Gastrocnemius medialis (tissue), 4 donors: ENCODE data around the gene MS4A1. TPM values are rescaled to one million over a fixed set of nuclear protein-coding genes. Genes with fewer than 3 reads are reported as not detected.
"Not testable (repeated sequence)": the region's sequence is repeated elsewhere in the genome, so short reads cannot be mapped to it uniquely, and the experiment has no call there.

Experiments
- ATAC-seq, 2 donors: fragments of 150-250 bp; one replicate each; pipeline ENCODE4 v1.9.1; 2016
- DNase-seq, 2 donors: peaks; one replicate each; pipeline ENCODE4 v3.0.0-alpha.2; 2019
- H3K27ac ChIP-seq, 4 donors: fragments of 200-600 bp; sonication (generic); 1 replicate in 1 of 4; 2 replicates in 3 of 4; pipeline ENCODE4 v1.5.1; 2016 to 2018; ENCODE audit warnings: mild to moderate bottlenecking in 2 of 4, moderate library complexity in 1 of 4
- H3K27me3 ChIP-seq, 3 donors: fragments of 200-600 bp; sonication (generic) in 2 of 3; 1 replicate in 1 of 3; 2 replicates in 2 of 3; pipeline versions ENCODE4 v1.5.1 to v1.6.0; 2016 to 2019; ENCODE audit warnings: mild to moderate bottlenecking in 1 of 3, moderate library complexity in 1 of 3
- H3K36me3 ChIP-seq, 2 donors: fragments of 200-600 bp; sonication (generic) in 1 of 2; one replicate each; pipeline ENCODE4 v1.5.1; 2017 to 2018
- H3K4me1 ChIP-seq, 2 donors: fragments of 200-600 bp; sonication (generic) in 1 of 2; one replicate each; pipeline ENCODE4 v1.5.1; 2016 to 2017; ENCODE audit warnings: mild to moderate bottlenecking in 2 of 2
- H3K4me3 ChIP-seq, 4 donors: fragments of 200-600 bp; sonication (generic) in 3 of 4; 1 replicate in 1 of 4; 2 replicates in 3 of 4; pipeline ENCODE4 v1.5.1; 2016 to 2019; ENCODE audit warnings: mild to moderate bottlenecking in 2 of 4
- H3K9me3 ChIP-seq, 3 donors: fragments of 200-600 bp; sonication (generic) in 2 of 3; 1 replicate in 1 of 3; 2 replicates in 2 of 3; pipeline ENCODE4 v1.5.1; 2016 to 2019
- POLR2A ChIP-seq, 2 donors: fragments of 450-650 bp; IDR thresholded peaks; one replicate each; pipeline ENCODE4 v1.6.1; 2017; ENCODE audit warnings: antibody characterized with exemption in 2 of 2, mild to moderate bottlenecking in 2 of 2, moderate library complexity in 2 of 2
- in situ Hi-C, 4 donors: fragments of 200-750 bp; cut with MboI; loops; one replicate each; pipeline versions ENCODE4 v1.15.0 to v1.8.0; 2017; ENCODE audit warnings: low sequenced_read_pairs in 4 of 4
- intact Hi-C: fragments of 100-400 bp; cut with DNase I; formaldehyde crosslinking; loops from one replicate; pipeline ENCODE4 v1.15.1; 2023; ENCODE audit warnings: low total_unique reads
- total RNA-seq, 4 donors: library from RNA; depleted of rRNA; stranded (reverse); fragments of >200 nt; gene quantifications; one replicate each; pipeline versions ENCODE4 v1.1.0 to v1.2.3, GENCODE V29; 2016
- TF ChIP-seq, protein P1 (sequence below), 5 experiments: fragments of 450-650 bp in 3 of 5; fragments of 200-600 bp in 2 of 5; sonication (generic) in 2 of 5; IDR thresholded peaks in 4 of 5; conservative IDR thresholded peaks in 1 of 5; 1 replicate in 4 of 5; 2 replicates in 1 of 5; pipeline ENCODE4 v1.5.1; 2016 to 2019; ENCODE audit warnings: antibody characterized with exemption in 5 of 5, mild to moderate bottlenecking in 3 of 5, moderate library complexity in 3 of 5

Gene MS4A1
- total RNA-seq, 4 donors from 2014 or later, result 0.10 TPM; not detected in 3

GRCh38 chr11:60431251-60431650, 24.4 kb upstream of the MS4A1 start:
- no peaks in the 10 kb centered on the region for H3K36me3 ChIP-seq
- H3K27ac ChIP-seq, result no peak overlapping the region
- H3K27me3 ChIP-seq, result no peaks in the 10 kb centered on the region
- no peak overlapping the region for H3K4me3 ChIP-seq
- intact Hi-C loops, result no loop called here
- ATAC-seq, result no peak
- in situ Hi-C loops, result no loop called here
- TF ChIP-seq, protein P1, sequence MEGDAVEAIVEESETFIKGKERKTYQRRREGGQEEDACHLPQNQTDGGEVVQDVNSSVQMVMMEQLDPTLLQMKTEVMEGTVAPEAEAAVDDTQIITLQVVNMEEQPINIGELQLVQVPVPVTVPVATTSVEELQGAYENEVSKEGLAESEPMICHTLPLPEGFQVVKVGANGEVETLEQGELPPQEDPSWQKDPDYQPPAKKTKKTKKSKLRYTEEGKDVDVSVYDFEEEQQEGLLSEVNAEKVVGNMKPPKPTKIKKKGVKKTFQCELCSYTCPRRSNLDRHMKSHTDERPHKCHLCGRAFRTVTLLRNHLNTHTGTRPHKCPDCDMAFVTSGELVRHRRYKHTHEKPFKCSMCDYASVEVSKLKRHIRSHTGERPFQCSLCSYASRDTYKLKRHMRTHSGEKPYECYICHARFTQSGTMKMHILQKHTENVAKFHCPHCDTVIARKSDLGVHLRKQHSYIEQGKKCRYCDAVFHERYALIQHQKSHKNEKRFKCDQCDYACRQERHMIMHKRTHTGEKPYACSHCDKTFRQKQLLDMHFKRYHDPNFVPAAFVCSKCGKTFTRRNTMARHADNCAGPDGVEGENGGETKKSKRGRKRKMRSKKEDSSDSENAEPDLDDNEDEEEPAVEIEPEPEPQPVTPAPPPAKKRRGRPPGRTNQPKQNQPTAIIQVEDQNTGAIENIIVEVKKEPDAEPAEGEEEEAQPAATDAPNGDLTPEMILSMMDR (IDR thresholded peaks at IDR 0.05 in 4 of 5, conservative IDR thresholded peaks at IDR 0.05 in 1 of 5), result no peak
- TF ChIP-seq POLR2A (IDR thresholded peaks at IDR 0.05), result no peak
- H3K4me1 ChIP-seq, result no peaks in the 10 kb centered on the region
- no peak for DNase-seq
- no peaks in the 10 kb centered on the region for H3K9me3 ChIP-seq

DNA sequence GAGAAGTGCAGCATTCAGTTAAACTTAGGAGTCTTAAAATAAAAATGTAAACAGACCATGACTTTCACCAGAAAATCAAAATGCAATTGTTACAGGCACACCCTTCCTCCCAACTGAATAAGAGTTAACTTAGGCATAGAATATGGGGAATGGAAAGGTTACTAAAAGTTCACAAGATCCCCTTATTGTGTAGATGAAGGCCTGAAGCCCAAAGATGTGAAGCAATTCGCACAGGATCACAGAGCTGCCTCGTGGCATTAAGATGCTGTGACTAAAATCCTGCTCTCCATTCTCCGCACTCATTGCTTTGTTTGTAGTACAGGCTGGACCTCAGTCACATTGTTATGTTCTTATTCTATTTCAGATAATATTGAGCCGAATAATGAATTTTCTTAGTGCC, 22.2 kb upstream of the MS4A1 start:
- no peaks in the 10 kb centered on the region for H3K27me3 ChIP-seq
- TF ChIP-seq, protein P1 (IDR thresholded peaks at IDR 0.05 in 4 of 5, conservative IDR thresholded peaks at IDR 0.05 in 1 of 5), result no peak
- TF ChIP-seq POLR2A (IDR thresholded peaks at IDR 0.05), result no peak
- H3K9me3 ChIP-seq, result no peaks in the 10 kb centered on the region
- ATAC-seq (no peak), DNase-seq (no peak)
- H3K4me1 ChIP-seq, result no peaks in the 10 kb centered on the region
- no peaks in the 10 kb centered on the region for H3K36me3 ChIP-seq
- H3K27ac ChIP-seq, result no peak overlapping the region
- in situ Hi-C loops, result no loop called here
- no peak overlapping the region for H3K4me3 ChIP-seq
- intact Hi-C loops, result no loop called here

GRCh38 chr11:60447070-60447469, 8.6 kb upstream of the MS4A1 start:
- Histone ChIP-seq H3K4me1 (no peaks in the 10 kb centered on the region), H3K4me3 (no peak overlapping the region), H3K9me3 (no peaks in the 10 kb centered on the region), H3K27ac (no peak overlapping the region), H3K27me3 (no peaks in the 10 kb centered on the region), H3K36me3 (no peaks in the 10 kb centered on the region)
- DNase-seq (no peak), ATAC-seq (no peak)
- TF ChIP-seq POLR2A (IDR thresholded peaks at IDR 0.05), result no peak
- TF ChIP-seq, protein P1 (IDR thresholded peaks at IDR 0.05 in 4 of 5, conservative IDR thresholded peaks at IDR 0.05 in 1 of 5), result no peak
- intact Hi-C loops (no loop called here), in situ Hi-C loops (no loop called here)

DNA sequence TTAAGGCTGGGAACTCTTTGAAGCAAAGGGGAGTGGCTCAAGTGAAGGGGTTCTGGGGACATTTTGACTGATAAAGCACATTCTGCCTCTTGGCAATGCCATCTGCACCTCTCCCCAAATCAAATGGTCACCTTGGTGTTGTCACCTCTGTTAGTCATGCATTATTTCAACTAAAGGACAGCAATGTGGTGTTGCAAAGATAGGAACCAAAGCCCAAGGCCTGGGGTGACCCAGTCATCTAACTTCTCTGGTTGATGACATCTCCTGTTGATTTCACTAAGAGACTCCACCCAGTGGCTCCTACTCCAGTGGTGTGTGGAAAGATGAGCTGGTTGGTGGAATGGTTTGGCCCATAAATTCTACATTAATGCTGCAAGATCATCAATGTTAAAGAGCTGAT, 7.8 kb upstream of the MS4A1 start:
- TF ChIP-seq, protein P1 (IDR thresholded peaks at IDR 0.05 in 4 of 5, conservative IDR thresholded peaks at IDR 0.05 in 1 of 5), result no peak
- TF ChIP-seq POLR2A (IDR thresholded peaks at IDR 0.05), result no peak
- in situ Hi-C loops, result no loop called here
- no peaks in the 10 kb centered on the region for H3K27me3 ChIP-seq
- intact Hi-C loops, result no loop called here
- ATAC-seq (no peak), DNase-seq (no peak)
- H3K36me3 ChIP-seq, result no peaks in the 10 kb centered on the region
- H3K27ac ChIP-seq, result no peak overlapping the region
- H3K9me3 ChIP-seq, result no peaks in the 10 kb centered on the region
- H3K4me3 ChIP-seq, result no peak overlapping the region
- no peaks in the 10 kb centered on the region for H3K4me1 ChIP-seq

DNA sequence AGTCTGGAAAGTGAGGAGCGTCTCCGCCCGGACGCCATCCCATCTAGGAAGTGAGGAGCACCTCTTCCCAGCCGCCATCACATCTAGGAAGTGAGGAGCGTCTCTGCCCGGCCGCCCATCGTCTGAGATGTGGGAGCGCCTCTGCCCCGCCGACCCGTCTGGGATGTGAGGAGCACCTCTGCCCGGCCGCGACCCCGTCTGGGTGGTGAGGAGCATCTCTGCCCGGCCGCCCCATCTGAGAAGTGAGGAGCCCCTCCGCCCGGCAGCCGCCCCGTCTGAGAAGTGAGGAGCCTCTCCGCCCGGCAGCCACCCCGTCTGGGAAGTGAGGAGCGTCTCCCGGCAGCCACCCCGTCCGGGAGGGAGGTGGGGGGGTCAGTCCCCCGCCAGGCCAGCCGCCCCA, 4.5 kb upstream of the MS4A1 start:
- H3K27me3 ChIP-seq, DNase-seq, in situ Hi-C loops, intact Hi-C loops, ATAC-seq, H3K9me3 ChIP-seq, H3K27ac ChIP-seq, H3K36me3 ChIP-seq, H3K4me3 ChIP-seq, H3K4me1 ChIP-seq: not testable (repeated sequence)
